Keratinocyte (primary cell): ENCODE results near the gene MAPK8.

Experiments used
- CTCF ChIP-seq, 3 experiments: IDR thresholded peaks in 1 of 3; conservative IDR thresholded peaks in 1 of 3; optimal IDR thresholded peaks in 1 of 3; 2 replicates in 2 of 3; 3 replicates in 1 of 3; pipeline versions ENCODE3 to v1.5.1; 2011; ENCODE audit warnings: low read length in 3 of 3, mild to moderate bottlenecking in 3 of 3, moderate library complexity in 2 of 3, control low read depth in 1 of 3, inconsistent platforms in 1 of 3; ENCODE audit not compliant: insufficient read depth in 2 of 3; ENCODE audit errors: extremely low read depth in 1 of 3
- EZH2 ChIP-seq: IDR thresholded peaks from one replicate; pipeline ENCODE4 v1.6.1; 2012; ENCODE audit warnings: inconsistent platforms, mild to moderate bottlenecking, low read length, moderate library complexity

GRCh38 chr10:48299066-48299465 is 7.4 kb upstream of the MAPK8 start:
- no peak for TF ChIP-seq CTCF (optimal IDR thresholded peaks at IDR 0.05 in 1 of 3, IDR thresholded peaks at IDR 0.05 in 1 of 3, conservative IDR thresholded peaks at IDR 0.05 in 1 of 3; ENCODE audit: extremely low read depth in 1 of 3, insufficient read depth in 2 of 3, low read length in 3 of 3)
- TF ChIP-seq EZH2 = no peak
